RWPE2 (cell line): ENCODE data around the gene MRPS15.

Source experiments
- ATAC-seq: fragments of 200-7000 bp; cut with Tn5 transposase; 3 replicates; pipeline ENCODE4 v1.9.1; 2021; ENCODE audit warnings: low read depth
- DNase-seq: peaks from one replicate; pipeline ENCODE4 v3.0.0-alpha.2; 2020; ENCODE audit warnings: low spot score
- H3K27ac ChIP-seq: fragments of 450-650 bp; 2 replicates; pipeline ENCODE4 v1.5.1; 2017; ENCODE audit warnings: mild to moderate bottlenecking; ENCODE audit not compliant: poor library complexity, severe bottlenecking
- H3K27me3 ChIP-seq: fragments of 250-450 bp; sonication (Bioruptor Pico); 2 replicates; pipeline ENCODE4 v1.5.1; 2021; ENCODE audit warnings: mild to moderate bottlenecking, moderate library complexity; ENCODE audit not compliant: insufficient read depth, poor library complexity, severe bottlenecking
- H3K36me3 ChIP-seq: fragments of 250-450 bp; sonication (Bioruptor Pico); 2 replicates; pipeline ENCODE4 v1.5.1; 2020; ENCODE audit warnings: low read depth, mild to moderate bottlenecking, moderate library complexity
- H3K4me1 ChIP-seq: fragments of 250-450 bp; sonication (Bioruptor Pico); 2 replicates; pipeline ENCODE4 v1.5.1; 2021; ENCODE audit warnings: mild to moderate bottlenecking, moderate library complexity; ENCODE audit not compliant: insufficient read depth, poor library complexity, severe bottlenecking
- H3K4me3 ChIP-seq: fragments of 250-450 bp; sonication (Bioruptor Pico); 2 replicates; pipeline ENCODE4 v1.5.1; 2021; ENCODE audit warnings: mild to moderate bottlenecking, moderate library complexity; ENCODE audit not compliant: severe bottlenecking
- H3K9me3 ChIP-seq: fragments of 250-450 bp; sonication (Bioruptor Pico); 2 replicates; pipeline ENCODE4 v1.5.1; 2021; ENCODE audit warnings: mild to moderate bottlenecking, moderate library complexity; ENCODE audit not compliant: severe bottlenecking
- TF ChIP-seq, protein P1 (sequence below): fragments of 450-650 bp; IDR thresholded peaks from one replicate; pipeline ENCODE4 v1.5.1; 2017; ENCODE audit warnings: mild to moderate bottlenecking, moderate library complexity; ENCODE audit not compliant: poor library complexity, severe bottlenecking

MRPS15 gene

DNA sequence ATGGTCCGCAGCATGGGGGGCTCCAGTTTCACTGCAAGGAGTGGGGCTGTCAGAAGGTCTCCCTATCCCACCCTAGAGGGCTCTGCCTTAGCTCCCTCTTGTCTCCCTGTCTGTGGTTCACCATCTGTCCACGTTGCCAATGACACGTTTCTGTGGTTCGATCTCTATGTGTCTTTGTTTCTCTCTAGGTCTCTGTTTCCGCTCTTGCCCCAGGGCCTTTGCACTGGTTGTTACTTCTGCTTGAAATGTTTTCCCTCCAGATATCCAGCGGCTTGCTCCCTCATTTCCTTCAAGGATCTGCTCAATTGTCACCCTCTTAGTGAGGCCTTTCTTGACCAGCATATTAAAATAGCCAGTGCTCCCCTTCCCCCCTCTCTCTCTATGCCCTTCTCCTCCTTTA, 8.5 kb upstream of the MRPS15 start:
- ATAC-seq, result no peak
- TF ChIP-seq, protein P1, sequence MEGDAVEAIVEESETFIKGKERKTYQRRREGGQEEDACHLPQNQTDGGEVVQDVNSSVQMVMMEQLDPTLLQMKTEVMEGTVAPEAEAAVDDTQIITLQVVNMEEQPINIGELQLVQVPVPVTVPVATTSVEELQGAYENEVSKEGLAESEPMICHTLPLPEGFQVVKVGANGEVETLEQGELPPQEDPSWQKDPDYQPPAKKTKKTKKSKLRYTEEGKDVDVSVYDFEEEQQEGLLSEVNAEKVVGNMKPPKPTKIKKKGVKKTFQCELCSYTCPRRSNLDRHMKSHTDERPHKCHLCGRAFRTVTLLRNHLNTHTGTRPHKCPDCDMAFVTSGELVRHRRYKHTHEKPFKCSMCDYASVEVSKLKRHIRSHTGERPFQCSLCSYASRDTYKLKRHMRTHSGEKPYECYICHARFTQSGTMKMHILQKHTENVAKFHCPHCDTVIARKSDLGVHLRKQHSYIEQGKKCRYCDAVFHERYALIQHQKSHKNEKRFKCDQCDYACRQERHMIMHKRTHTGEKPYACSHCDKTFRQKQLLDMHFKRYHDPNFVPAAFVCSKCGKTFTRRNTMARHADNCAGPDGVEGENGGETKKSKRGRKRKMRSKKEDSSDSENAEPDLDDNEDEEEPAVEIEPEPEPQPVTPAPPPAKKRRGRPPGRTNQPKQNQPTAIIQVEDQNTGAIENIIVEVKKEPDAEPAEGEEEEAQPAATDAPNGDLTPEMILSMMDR, result no peak
- no peaks in the 10 kb centered on the region for H3K9me3 ChIP-seq
- H3K4me3 ChIP-seq, result no peak overlapping the region
- no peaks in the 10 kb centered on the region for H3K4me1 ChIP-seq
- H3K27ac ChIP-seq, result no peak overlapping the region
- no peaks in the 10 kb centered on the region for H3K27me3 ChIP-seq
- no peaks in the 10 kb centered on the region for H3K36me3 ChIP-seq
- DNase-seq, result no peak

DNA sequence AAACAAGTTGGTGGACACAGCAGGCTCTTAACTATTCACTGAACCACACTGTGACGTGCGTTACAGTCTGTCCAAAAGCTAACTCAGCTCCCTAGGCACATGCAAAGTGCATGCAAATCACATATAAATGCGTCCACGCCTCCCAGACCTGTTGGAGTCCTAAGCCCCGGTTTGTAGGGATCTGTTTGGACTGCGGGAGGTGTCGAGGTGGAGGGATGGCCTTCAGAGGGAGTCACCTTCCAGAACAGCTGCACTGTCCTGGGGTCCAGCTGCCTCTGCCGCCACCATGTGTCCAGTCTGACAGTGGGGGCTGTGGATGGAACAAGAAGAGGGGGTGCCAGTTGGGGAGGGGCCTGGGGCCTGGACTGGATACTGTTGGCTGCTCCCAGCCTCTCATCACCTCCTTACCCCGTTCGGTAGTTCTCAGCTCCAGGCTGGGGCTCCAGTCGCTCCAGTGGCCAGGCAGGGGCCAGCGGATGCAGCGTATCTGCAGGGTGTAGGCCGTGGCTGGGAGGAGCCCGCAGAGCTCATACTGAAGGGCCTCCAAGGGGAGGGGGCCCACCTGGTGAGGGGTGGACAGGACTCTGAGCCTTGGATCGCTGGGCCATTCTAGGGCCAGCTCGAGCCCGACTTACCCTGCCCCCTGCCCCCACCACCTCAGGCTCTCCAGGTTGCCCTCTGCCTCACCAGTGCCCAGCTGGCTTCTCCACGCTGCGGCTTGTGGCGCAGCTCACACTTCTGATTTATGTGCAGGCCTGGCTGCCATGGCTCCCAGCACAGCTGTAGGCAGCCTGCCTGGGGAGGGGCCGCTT, 7.9 kb upstream of the MRPS15 start:
- H3K9me3 ChIP-seq, result no peaks in the 10 kb centered on the region
- TF ChIP-seq, protein P1, result no peak
- no peak overlapping the region for H3K4me3 ChIP-seq
- no peaks in the 10 kb centered on the region for H3K36me3 ChIP-seq
- H3K27ac ChIP-seq, result no peak overlapping the region
- 0 out of 3 replicates have a peak, but pooled peaks have one; percentile 15 for ATAC-seq
- no peaks in the 10 kb centered on the region for H3K27me3 ChIP-seq
- DNase-seq, result no peak
- no peaks in the 10 kb centered on the region for H3K4me1 ChIP-seq

DNA sequence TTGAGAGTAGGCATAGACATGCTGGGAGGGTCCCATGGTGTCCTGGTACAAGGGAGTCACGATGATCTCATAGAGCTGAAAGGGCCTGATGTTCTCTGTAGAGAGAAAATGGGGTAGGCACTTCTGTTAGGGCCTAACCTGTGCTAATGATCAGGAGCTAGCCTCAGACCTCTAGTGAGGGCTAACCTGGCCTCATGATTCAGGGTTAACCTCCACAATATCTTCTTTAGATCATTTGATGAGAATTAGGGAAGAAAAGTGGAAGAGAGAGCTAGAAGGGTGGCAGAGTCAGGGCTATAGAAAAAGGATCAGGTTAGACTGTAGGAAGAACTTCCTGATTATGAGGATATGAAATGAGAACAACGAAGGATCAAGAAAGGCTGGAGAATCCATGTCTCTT, 5.0 kb upstream of the MRPS15 start:
- Histone ChIP-seq H3K36me3 (no peaks in the 10 kb centered on the region), H3K27me3 (no peaks in the 10 kb centered on the region), H3K27ac (no peak overlapping the region), H3K9me3 (no peaks in the 10 kb centered on the region), H3K4me3 (no peak overlapping the region), H3K4me1 (peaks cover 10% of the 10 kb centered on the region)
- TF ChIP-seq, protein P1, result no peak
- DNase-seq (no peak), ATAC-seq (no peak)

DNA sequence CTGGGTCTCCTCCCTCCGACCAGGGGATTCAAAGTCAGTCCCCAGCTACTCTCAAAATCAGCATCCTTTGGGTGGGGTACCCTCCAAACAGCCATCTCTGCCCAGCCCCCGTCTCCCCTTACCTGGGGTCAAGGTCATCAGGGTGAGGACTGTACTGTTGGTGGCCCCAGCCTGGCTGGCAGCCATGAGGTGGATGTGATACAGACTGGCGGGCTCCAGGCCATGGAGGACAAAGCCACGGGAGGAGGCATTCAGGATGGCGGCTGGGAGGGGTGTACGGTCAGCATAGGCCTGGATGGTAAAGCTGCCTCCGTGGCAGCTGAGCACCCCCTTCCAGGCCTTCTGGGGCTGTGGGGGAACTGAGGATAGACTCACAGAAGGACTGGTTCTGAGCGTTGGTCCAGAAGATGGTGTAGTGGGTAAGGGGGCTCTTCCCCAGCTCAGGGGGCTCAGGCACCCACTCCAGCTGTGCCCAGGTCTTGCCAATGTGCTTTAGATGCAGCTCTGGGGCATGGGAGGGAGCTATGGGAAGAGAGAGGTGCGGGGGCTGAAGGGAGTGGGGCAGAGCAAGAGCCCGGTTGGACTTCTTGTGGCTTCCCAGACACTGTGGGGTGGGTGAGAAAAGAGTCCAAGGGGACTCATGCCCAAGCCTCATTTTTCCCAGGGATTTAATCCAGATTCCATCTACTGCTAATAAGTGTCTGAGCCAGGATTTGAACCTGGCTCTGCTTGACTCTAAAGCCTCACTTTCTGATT, 3.7 kb upstream of the MRPS15 start:
- peaks cover 10% of the 10 kb centered on the region for H3K4me1 ChIP-seq
- no peak overlapping the region for H3K27ac ChIP-seq
- H3K4me3 ChIP-seq, result no peak overlapping the region
- no peaks in the 10 kb centered on the region for H3K9me3 ChIP-seq
- no peak for ATAC-seq
- H3K36me3 ChIP-seq, result no peaks in the 10 kb centered on the region; the same call in 1 of the 2 replicates
- no peak for DNase-seq
- no peaks in the 10 kb centered on the region for H3K27me3 ChIP-seq
- TF ChIP-seq, protein P1, result no peak
